Epithelial cell of prostate (primary cell): Measurements from ENCODE around the gene CTNS.
"Not testable (repeated sequence)": the region's sequence is repeated elsewhere in the genome, so short reads cannot be mapped to it uniquely, and the experiment has no call there.

Source experiments
- DNase-seq: peaks from one replicate; pipeline ENCODE4 v3.0.0-alpha.2; 2011; ENCODE audit warnings: low read depth, low spot score
- H3K27ac ChIP-seq: fragments of 450-650 bp; 2 replicates; pipeline ENCODE4 v1.5.1; 2017; ENCODE audit warnings: mild to moderate bottlenecking

The CTNS gene

GRCh38 chr17:3704931-3705717 lies 68.6 kb downstream of the CTNS start:
- DNase-seq: no peak
- no peak overlapping the region for H3K27ac ChIP-seq

GRCh38 chr17:3705718-3705984 lies 69.1 kb downstream of the CTNS start:
- not testable (repeated sequence) for H3K27ac ChIP-seq, DNase-seq

- DNase-seq: no peak
These were observed 71.8 kb downstream of the CTNS start for GRCh38 chr17:3708366-3708765.

GRCh38 chr17:3710951-3711383 lies 74.4 kb downstream of the CTNS start:
- DNase-seq: no peak
- no peak overlapping the region for H3K27ac ChIP-seq

More at GRCh38 chr17:3708366-3708765, 71.8 kb downstream of the CTNS start:
- no peak overlapping the region for H3K27ac ChIP-seq
